Melanocyte of skin (primary cell): ENCODE data around the gene RAD54L2. TPM values are rescaled to one million over a fixed set of nuclear protein-coding genes. Genes with fewer than 3 reads are reported as not detected.

Experiments used
- total RNA-seq, 2 donors: library from RNA; depleted of rRNA; stranded (reverse); fragments of >200 nt; gene quantifications; 2 replicates each; pipeline ENCODE4 v1.2.3, GENCODE V29; 2012

RAD54L2 gene, protein sequence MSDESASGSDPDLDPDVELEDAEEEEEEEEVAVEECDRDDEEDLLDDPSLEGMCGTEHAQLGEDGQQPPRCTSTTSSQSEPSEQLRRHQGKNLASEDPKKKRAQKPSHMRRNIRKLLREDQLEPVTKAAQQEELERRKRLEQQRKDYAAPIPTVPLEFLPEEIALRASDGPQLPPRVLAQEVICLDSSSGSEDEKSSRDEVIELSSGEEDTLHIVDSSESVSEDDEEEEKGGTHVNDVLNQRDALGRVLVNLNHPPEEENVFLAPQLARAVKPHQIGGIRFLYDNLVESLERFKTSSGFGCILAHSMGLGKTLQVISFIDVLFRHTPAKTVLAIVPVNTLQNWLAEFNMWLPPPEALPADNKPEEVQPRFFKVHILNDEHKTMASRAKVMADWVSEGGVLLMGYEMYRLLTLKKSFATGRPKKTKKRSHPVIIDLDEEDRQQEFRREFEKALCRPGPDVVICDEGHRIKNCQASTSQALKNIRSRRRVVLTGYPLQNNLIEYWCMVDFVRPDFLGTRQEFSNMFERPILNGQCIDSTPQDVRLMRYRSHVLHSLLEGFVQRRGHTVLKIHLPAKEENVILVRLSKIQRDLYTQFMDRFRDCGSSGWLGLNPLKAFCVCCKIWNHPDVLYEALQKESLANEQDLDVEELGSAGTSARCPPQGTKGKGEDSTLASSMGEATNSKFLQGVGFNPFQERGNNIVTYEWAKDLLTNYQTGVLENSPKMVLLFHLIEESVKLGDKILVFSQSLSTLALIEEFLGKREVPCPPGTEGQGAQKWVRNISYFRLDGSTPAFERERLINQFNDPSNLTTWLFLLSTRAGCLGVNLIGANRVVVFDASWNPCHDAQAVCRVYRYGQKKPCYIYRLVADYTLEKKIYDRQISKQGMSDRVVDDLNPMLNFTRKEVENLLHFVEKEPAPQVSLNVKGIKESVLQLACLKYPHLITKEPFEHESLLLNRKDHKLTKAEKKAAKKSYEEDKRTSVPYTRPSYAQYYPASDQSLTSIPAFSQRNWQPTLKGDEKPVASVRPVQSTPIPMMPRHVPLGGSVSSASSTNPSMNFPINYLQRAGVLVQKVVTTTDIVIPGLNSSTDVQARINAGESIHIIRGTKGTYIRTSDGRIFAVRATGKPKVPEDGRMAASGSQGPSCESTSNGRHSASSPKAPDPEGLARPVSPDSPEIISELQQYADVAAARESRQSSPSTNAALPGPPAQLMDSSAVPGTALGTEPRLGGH (N-terminal part only)
- 10 to 100 TPM; 30.6 to 31.0 TPM for total RNA-seq

DNA sequence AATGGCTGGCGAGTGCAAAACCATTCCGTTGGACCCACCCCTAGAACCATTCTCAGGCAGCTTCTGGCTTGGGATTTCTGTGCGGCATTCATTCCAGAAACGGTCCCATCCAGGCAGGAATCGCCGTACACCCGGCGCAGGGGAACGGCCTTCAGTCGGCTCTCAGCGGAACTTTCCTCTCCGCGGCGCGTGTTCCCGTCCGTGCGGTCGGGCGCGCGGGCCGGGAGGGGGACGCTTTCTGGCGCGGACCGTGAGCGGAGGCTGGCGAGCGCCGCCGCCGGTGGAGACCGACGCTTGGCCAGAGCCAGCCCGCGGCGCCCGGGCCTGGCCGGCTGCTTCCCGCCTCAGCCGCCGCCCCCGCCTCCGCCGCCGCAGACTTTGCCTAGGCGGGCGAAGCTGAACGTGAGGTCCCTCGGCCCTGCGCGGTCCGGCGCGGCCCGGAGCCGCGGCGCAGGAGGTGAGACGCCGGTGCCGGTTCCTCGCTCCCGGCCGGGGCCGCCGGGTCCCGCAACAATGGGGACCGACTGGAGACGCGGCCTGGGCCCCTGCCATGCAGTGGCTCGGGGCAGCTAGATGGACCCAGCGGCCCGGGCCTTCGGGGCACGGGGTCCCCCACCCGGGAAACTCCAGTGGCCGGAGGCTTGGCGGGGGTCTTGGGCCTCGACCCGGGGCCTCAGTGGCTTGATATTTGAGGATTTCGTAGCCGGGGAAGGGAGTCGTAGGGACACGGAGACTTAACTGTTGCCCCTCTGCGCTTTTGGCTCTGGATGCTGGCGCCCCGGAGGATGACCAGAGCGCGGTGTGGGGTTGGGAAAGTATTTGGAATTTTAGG, at the start of gene RAD54L2:
RAD54L2 (plus strand) TSS at position 261 of the 832 bp plus-strand sequence. CDS start 51,702 bp downstream, outside the sequence.

Other genes with a start within 250 kb of the RAD54L2 start
- gene MANF, start 153.4 kb upstream of the RAD54L2 start, total RNA-seq, result 100 to 1,000 TPM in 1 of 2 donors, 10 to 100 TPM in 1; 48.2 to 118 TPM
- gene RBM15B, start 147.4 kb upstream of the RAD54L2 start, total RNA-seq, result 10 to 100 TPM; 20.6 to 23.0 TPM
- 10 to 100 TPM; 12.4 to 16.3 TPM for gene DCAF1, start 38.7 kb upstream of the RAD54L2 start, total RNA-seq
- 10 to 100 TPM; 77.3 to 78.1 TPM for gene TEX264, start 132.5 kb downstream of the RAD54L2 start, total RNA-seq
- under 1 TPM; under 0.01 TPM for gene GRM2, start 168.3 kb downstream of the RAD54L2 start, total RNA-seq
- not detected for gene IQCF6, start 240.5 kb downstream of the RAD54L2 start, total RNA-seq